Ishikawa (cell line): Measurements from ENCODE around the gene RPS24.
A peak's percentile ranks its signal among the peaks of the same experiment; 100 is the strongest.

ENCODE experiments used
- CEBPB ChIP-seq: IDR thresholded peaks from 2 replicates; pipeline ENCODE4 v1.6.1; 2012
- CREB1 ChIP-seq: IDR thresholded peaks from 2 replicates; pipeline ENCODE4 v1.6.1; 2012; ENCODE audit warnings: low read depth
- EGR1 ChIP-seq: IDR thresholded peaks from 2 replicates; pipeline ENCODE4 v1.6.1; 2012
- EP300 ChIP-seq: IDR thresholded peaks from 2 replicates; pipeline ENCODE4 v1.6.1; 2012; ENCODE audit warnings: borderline replicate concordance
- FOXM1 ChIP-seq: IDR thresholded peaks from 2 replicates; pipeline ENCODE4 v1.6.1; 2012; ENCODE audit warnings: low read depth, borderline replicate concordance
- MAX ChIP-seq: IDR thresholded peaks from 2 replicates; pipeline ENCODE4 v1.6.1; 2012
- NFIC ChIP-seq: IDR thresholded peaks from 2 replicates; pipeline ENCODE4 v1.6.1; 2012
- RAD21 ChIP-seq: IDR thresholded peaks from 2 replicates; pipeline ENCODE4 v1.6.1; 2012; ENCODE audit warnings: low read depth
- TAF1 ChIP-seq: IDR thresholded peaks from 2 replicates; pipeline ENCODE4 v1.6.1; 2012; ENCODE audit warnings: low read depth, mild to moderate bottlenecking
- TCF12 ChIP-seq: IDR thresholded peaks from 2 replicates; pipeline ENCODE4 v1.6.1; 2012; ENCODE audit warnings: low read depth
- TEAD4 ChIP-seq: IDR thresholded peaks from 2 replicates; pipeline ENCODE4 v1.6.1; 2012
- USF1 ChIP-seq: IDR thresholded peaks from 2 replicates; pipeline ENCODE4 v1.6.1; 2012
- YY1 ChIP-seq: IDR thresholded peaks from 2 replicates; pipeline ENCODE4 v1.6.1; 2012; ENCODE audit warnings: low read depth
- ZBTB7A ChIP-seq: IDR thresholded peaks from 2 replicates; pipeline ENCODE4 v1.6.1; 2012; ENCODE audit warnings: low read depth
- TF ChIP-seq, protein P1 (sequence below): IDR thresholded peaks from 2 replicates; pipeline ENCODE4 v1.6.1; 2012; ENCODE audit warnings: low read depth, mild to moderate bottlenecking

RPS24 gene

DNA sequence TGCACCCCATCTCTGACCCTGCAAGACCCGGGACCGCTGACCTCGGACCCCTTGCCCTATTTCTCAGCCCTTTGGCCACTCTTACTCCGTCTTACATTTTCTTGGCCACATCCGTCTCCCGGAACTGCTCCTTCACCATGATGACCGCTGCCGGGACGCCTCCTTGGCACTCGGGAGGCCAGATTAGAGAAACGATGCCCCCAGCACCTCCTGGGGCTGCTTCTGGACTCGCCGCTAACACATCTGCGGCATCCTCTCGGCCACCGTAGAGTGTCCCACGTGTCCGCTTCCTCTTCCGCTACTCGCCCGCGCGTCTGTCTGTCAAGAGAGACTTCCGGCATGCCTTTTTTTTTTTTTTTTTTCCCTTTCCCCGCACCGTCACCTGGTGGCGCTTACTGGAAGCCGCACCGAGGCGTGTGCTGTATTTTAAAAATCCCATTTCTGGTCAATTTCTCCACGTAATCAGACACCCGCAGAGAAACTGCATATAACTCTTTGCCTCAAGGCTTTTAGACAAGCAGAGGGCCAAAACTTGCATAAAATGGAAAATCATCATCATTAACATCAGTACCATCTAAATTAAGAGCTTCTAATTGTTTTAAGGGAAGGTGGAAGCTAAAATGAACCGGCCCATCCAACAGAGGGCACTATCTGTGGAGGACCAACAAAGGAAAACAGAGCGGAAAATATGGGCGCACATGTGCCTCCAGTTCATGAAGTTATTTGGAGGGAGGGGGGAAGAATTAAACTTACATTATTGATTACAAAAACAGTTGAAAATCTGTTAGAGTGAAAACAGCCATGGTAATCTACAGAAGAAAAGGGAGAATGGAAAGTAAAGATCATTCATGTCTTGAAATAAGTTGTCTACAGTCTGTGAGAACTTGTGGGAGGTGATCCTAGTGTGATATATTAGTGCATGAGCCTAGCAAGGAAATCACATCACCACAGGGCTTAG is 4.1 kb upstream of the RPS24 start, which contains the start of gene POLR3A:
TSS of gene POLR3A (minus strand) at position 247 of the 958 bp plus-strand sequence. CDS start at position 139, 108 bp downstream.
- TF ChIP-seq CREB1 = 0 out of 2 replicates have a peak, but pooled peaks have one; percentile 32
- peak; percentile 94 for TF ChIP-seq MAX
- TF ChIP-seq, protein P1, sequence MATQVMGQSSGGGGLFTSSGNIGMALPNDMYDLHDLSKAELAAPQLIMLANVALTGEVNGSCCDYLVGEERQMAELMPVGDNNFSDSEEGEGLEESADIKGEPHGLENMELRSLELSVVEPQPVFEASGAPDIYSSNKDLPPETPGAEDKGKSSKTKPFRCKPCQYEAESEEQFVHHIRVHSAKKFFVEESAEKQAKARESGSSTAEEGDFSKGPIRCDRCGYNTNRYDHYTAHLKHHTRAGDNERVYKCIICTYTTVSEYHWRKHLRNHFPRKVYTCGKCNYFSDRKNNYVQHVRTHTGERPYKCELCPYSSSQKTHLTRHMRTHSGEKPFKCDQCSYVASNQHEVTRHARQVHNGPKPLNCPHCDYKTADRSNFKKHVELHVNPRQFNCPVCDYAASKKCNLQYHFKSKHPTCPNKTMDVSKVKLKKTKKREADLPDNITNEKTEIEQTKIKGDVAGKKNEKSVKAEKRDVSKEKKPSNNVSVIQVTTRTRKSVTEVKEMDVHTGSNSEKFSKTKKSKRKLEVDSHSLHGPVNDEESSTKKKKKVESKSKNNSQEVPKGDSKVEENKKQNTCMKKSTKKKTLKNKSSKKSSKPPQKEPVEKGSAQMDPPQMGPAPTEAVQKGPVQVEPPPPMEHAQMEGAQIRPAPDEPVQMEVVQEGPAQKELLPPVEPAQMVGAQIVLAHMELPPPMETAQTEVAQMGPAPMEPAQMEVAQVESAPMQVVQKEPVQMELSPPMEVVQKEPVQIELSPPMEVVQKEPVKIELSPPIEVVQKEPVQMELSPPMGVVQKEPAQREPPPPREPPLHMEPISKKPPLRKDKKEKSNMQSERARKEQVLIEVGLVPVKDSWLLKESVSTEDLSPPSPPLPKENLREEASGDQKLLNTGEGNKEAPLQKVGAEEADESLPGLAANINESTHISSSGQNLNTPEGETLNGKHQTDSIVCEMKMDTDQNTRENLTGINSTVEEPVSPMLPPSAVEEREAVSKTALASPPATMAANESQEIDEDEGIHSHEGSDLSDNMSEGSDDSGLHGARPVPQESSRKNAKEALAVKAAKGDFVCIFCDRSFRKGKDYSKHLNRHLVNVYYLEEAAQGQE = no peak
- peak; percentile 99 for TF ChIP-seq USF1
- TF ChIP-seq YY1 = peak; percentile 71
- no peak for TF ChIP-seq CEBPB
- TF ChIP-seq RAD21 = peak; percentile 59
- peak; percentile 62 for TF ChIP-seq TCF12
- peak; percentile 92 for TF ChIP-seq TAF1
- TF ChIP-seq EP300 = peak; percentile 36; the same call in 1 of the 2 replicates
- TF ChIP-seq TEAD4 = peak; percentile 35; the same call in 1 of the 2 replicates
- TF ChIP-seq NFIC = no peak
- peak; percentile 36; the same call in 1 of the 2 replicates for TF ChIP-seq FOXM1
- no peak for TF ChIP-seq EGR1
- no peak for TF ChIP-seq ZBTB7A

DNA sequence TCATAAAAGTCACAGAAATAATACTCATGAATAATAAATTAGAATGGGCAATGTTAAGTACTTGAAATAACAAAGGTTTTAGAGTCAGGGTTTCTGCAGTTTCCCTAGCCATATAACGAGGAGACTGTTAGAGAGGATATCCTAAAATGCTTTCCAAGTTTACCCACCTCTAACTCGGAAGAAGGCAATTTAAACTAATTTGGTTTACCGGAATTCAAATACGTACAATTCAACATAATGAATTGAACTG is 351 bp upstream of the RPS24 start:
- TF ChIP-seq YY1 = no peak
- TF ChIP-seq, protein P1 = no peak
- no peak for TF ChIP-seq RAD21
- TF ChIP-seq EP300 = no peak
- TF ChIP-seq CREB1 = no peak
- TF ChIP-seq MAX = no peak

DNA sequence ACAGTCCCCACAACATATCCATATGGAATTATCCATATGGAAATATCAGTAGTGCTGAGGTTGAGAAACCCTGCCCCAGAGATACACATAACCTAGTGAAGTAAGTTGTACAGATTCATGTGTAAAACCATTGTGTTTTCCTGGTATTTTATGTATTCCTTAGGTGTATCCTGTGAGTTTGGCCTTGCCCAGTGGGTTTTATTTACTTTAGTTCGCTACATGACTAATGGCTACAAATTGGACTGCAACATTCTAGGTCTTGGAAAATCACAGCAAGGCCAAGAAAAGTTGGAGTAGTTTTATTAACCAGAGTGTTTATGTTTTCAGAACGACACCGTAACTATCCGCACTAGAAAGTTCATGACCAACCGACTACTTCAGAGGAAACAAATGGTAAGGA is 1.4 kb downstream of the RPS24 start:
- no peak for TF ChIP-seq CREB1
- TF ChIP-seq EP300 = no peak
- TF ChIP-seq, protein P1 = no peak
- no peak for TF ChIP-seq USF1
- no peak for TF ChIP-seq FOXM1
- no peak for TF ChIP-seq NFIC
- no peak for TF ChIP-seq TAF1
- TF ChIP-seq TCF12 = no peak
- TF ChIP-seq EGR1 = no peak
- no peak for TF ChIP-seq RAD21
- no peak for TF ChIP-seq CEBPB
- TF ChIP-seq ZBTB7A = no peak
- TF ChIP-seq TEAD4 = no peak
- TF ChIP-seq MAX = no peak
- TF ChIP-seq YY1 = no peak

DNA sequence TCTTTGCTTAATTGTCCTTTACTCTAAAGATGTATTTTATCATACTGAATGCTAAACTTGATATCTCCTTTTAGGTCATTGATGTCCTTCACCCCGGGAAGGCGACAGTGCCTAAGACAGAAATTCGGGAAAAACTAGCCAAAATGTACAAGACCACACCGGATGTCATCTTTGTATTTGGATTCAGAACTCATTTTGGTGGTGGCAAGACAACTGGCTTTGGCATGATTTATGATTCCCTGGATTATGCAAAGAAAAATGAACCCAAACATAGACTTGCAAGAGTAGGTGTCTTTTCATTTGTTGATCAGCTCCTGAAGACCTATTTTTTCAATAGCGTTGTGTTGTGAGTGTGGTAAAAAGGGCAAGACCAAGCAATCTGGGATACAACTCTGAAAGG is 1.8 kb downstream of the RPS24 start:
- TF ChIP-seq RAD21 = no peak
- no peak for TF ChIP-seq ZBTB7A
- no peak for TF ChIP-seq TCF12
- TF ChIP-seq TAF1 = no peak
- no peak for TF ChIP-seq EP300
- no peak for TF ChIP-seq CEBPB
- TF ChIP-seq CREB1 = no peak
- TF ChIP-seq NFIC = no peak
- no peak for TF ChIP-seq YY1
- TF ChIP-seq MAX = no peak
- no peak for TF ChIP-seq USF1
- TF ChIP-seq TEAD4 = no peak
